Activated naive CD8-positive, alpha-beta T cell treated with anti-CD3 and anti-CD28 coated beads, Interleukin-2, amount 10 ng/mL, durations not matched to agents 7 days and 5 days (primary cell): Measurements from ENCODE around the gene ADCY3. TPM values are rescaled to one million over a fixed set of nuclear protein-coding genes. Genes with fewer than 3 reads are reported as not detected.
A peak's percentile ranks its signal among the peaks of the same experiment; 100 is the strongest.

Source experiments
- ATAC-seq: fragments of 150-1000 bp; cut with Tn5 transposase; one replicate; pipeline ENCODE4 v1.10.0; 2021; ENCODE audit warnings: low read depth, moderate library complexity
- POLR2A ChIA-PET: fragments of 350-600 bp; sonication (Branson Sonifier 250); formaldehyde crosslinking; loops from one replicate; lab custom pipeline; 2021; ENCODE audit warnings: antibody characterized with exemption; lab: Charles Lee
- DNase-seq: peaks from one replicate; pipeline ENCODE4 v3.0.0; 2021
- H3K27ac Mint-ChIP-seq: one replicate; pipeline ENCODE4 v1.8.0; 2022; ENCODE audit warnings: mild to moderate bottlenecking, mixed read lengths
- H3K27me3 Mint-ChIP-seq: one replicate; pipeline ENCODE4 v1.8.0; 2022; ENCODE audit warnings: mild to moderate bottlenecking, moderate library complexity, mixed read lengths
- H3K36me3 Mint-ChIP-seq: one replicate; pipeline ENCODE4 v1.8.0; 2021; ENCODE audit warnings: mild to moderate bottlenecking, mixed read lengths
- H3K4me1 Mint-ChIP-seq: one replicate; pipeline ENCODE4 v1.8.0; 2021; ENCODE audit warnings: mixed read lengths
- H3K4me3 Mint-ChIP-seq: one replicate; pipeline ENCODE4 v1.8.0; 2022; ENCODE audit warnings: mild to moderate bottlenecking, moderate library complexity, mixed read lengths
- H3K9me3 Mint-ChIP-seq: one replicate; pipeline ENCODE4 v1.8.0; 2021; ENCODE audit warnings: mixed read lengths
- total RNA-seq, 2 experiments: library from RNA; stranded (reverse); gene quantifications; one replicate each; pipeline ENCODE4 v1.2.3, GENCODE V29; 2021

ADCY3 gene
- total RNA-seq, 2 experiments from 2014 or later: 29.5 to 32.5 TPM

DNA sequence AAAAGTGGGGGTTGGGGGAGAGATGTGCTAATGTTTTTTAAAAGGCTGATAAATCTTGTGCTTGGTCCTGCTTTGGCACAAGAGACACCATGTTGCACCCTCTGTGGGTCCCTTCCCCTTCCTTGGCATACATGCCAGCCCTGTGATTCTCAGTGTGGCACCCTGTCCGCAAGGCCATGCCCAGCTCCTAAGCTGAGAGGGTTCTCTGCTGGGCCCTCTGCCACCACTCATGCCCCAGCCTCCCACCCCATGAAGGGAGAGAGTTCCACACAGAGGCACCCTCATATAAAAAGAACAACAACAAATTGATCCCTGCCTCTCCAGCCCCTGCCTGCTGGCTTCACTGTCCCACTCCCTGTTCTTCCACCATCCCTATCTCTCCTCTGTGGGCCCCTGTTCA is 2.5 kb upstream of the ADCY3 start:
- Mint-ChIP-seq H3K4me1 (peaks cover 24% of the 10 kb centered on the region), H3K36me3 (peaks cover 3% of the 10 kb centered on the region), H3K27ac (no peak overlapping the region), H3K4me3 (no peak overlapping the region), H3K9me3 (no peaks in the 10 kb centered on the region), H3K27me3 (peaks cover 3% of the 10 kb centered on the region)
- ATAC-seq: no peak
- POLR2A ChIA-PET: no interaction called here
- no peak for DNase-seq

DNA sequence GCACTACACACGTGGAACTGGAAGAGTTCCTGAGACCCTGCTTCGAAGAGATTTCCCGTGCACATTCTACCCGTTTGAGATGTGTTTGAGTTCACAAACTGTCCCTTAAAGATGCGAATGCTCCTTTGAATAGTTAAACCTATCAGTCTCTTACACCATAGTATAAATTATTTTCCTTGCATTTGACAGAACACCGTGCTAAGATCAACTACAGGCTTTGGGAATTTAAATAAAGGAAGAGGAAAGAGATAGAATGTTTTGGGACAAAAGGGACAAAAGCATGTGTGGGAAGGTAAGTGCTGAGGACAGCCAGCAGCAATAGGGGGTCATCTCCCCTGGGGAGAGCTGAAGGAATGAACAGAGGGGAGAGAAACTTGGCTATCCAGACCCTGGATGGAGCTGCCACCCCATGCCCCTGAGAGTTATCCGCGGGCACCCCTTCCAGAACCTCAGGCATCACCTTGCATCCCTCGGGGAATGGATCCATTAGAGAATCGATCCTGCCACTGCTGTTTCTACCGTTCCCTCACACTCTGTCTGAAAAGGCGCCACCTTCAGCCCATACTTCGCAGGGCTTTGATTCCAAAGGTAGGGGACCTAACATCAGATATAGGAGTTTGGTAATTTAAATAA is 888 bp upstream of the ADCY3 start:
- peak overlapping the region; percentile 63 for H3K4me3 Mint-ChIP-seq
- peaks cover 29% of the 10 kb centered on the region for H3K4me1 Mint-ChIP-seq
- no peaks in the 10 kb centered on the region for H3K9me3 Mint-ChIP-seq
- DNase-seq: no peak
- peaks cover 3% of the 10 kb centered on the region for H3K36me3 Mint-ChIP-seq
- POLR2A ChIA-PET: no interaction called here
- H3K27me3 Mint-ChIP-seq: peaks cover 3% of the 10 kb centered on the region
- no peak for ATAC-seq
- no peak overlapping the region for H3K27ac Mint-ChIP-seq

GRCh38 chr2:24919506-24920097 is 435 bp downstream of the ADCY3 start:
- POLR2A ChIA-PET: interaction anchor here (1.1 kb wide), 1 partner anchor 15 kb away, joined by 3 read pairs; no protein-coding TSS in a partner anchor
- H3K36me3 Mint-ChIP-seq: peaks cover 8% of the 10 kb centered on the region
- ATAC-seq (peak; percentile 26), DNase-seq (no peak)
- H3K9me3 Mint-ChIP-seq: no peaks in the 10 kb centered on the region
- peak overlapping the region; percentile 81 for H3K4me3 Mint-ChIP-seq
- H3K27ac Mint-ChIP-seq: peak overlapping the region; percentile 82
- H3K4me1 Mint-ChIP-seq: peaks cover 32% of the 10 kb centered on the region
- H3K27me3 Mint-ChIP-seq: peaks cover 3% of the 10 kb centered on the region

DNA sequence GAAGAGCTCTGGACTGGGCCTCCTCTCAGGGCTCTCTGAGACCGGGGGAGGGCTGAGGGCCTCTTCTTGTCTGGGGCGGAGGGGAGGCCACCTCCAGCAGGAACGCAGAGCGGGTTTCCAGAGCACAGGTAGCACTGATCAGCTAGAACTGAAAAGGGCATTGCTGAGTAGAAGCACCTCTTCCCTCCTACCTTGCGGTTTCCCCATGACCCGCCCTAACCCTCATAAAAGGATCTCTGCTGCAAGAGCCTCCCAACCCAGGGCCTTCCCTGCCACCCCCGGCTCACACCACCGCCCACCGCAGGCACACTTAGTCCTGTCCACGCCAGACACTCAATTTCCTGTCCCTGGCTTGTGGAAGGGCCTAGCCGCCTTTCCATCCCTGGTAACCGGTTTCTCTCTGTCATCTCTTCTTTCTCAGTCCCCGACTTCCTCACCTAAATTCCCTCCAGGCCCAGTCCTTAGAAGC is 966 bp downstream of the ADCY3 start:
- H3K9me3 Mint-ChIP-seq: no peaks in the 10 kb centered on the region
- peaks cover 32% of the 10 kb centered on the region for H3K4me1 Mint-ChIP-seq
- POLR2A ChIA-PET: interaction anchor here (1.1 kb wide), 1 partner anchor 14 kb away, joined by 3 read pairs; no protein-coding TSS in a partner anchor
- peak overlapping the region; percentile 82 for H3K27ac Mint-ChIP-seq
- H3K36me3 Mint-ChIP-seq: peaks cover 12% of the 10 kb centered on the region
- DNase-seq: peak; percentile 71
- peaks cover 3% of the 10 kb centered on the region for H3K27me3 Mint-ChIP-seq
- ATAC-seq: peak; percentile 58
- peak overlapping the region; percentile 81 for H3K4me3 Mint-ChIP-seq

- H3K36me3 Mint-ChIP-seq: peaks cover 12% of the 10 kb centered on the region
- DNase-seq: no peak
- POLR2A ChIA-PET: no interaction called here
Measured at GRCh38 chr2:24918326-24919036, 1.6 kb downstream of the ADCY3 start.

GRCh38 chr2:24917731-24918325 is 2.2 kb downstream of the ADCY3 start:
- no peak overlapping the region for H3K27ac Mint-ChIP-seq
- POLR2A ChIA-PET: no interaction called here

More at GRCh38 chr2:24918326-24919036, 1.6 kb downstream of the ADCY3 start:
- Mint-ChIP-seq H3K4me3 (peak overlapping the region; percentile 81), H3K9me3 (no peaks in the 10 kb centered on the region), H3K27ac (no peak overlapping the region), H3K4me1 (peaks cover 32% of the 10 kb centered on the region), H3K27me3 (peaks cover 3% of the 10 kb centered on the region)
- no peak for ATAC-seq

GRCh38 chr2:24917086-24917485 is 3.0 kb downstream of the ADCY3 start:
- no peaks in the 10 kb centered on the region for H3K9me3 Mint-ChIP-seq
- H3K4me1 Mint-ChIP-seq: peaks cover 32% of the 10 kb centered on the region
- H3K27ac Mint-ChIP-seq: no peak overlapping the region
- H3K4me3 Mint-ChIP-seq: peak overlapping the region; percentile 22
- peaks cover 14% of the 10 kb centered on the region for H3K36me3 Mint-ChIP-seq
- POLR2A ChIA-PET: no interaction called here
- DNase-seq: no peak
- H3K27me3 Mint-ChIP-seq: peaks cover 3% of the 10 kb centered on the region
- no peak for ATAC-seq

More at GRCh38 chr2:24917731-24918325, 2.2 kb downstream of the ADCY3 start:
- no peak for DNase-seq
- ATAC-seq: no peak
- peaks cover 3% of the 10 kb centered on the region for H3K27me3 Mint-ChIP-seq
- H3K4me3 Mint-ChIP-seq: peak overlapping the region; percentile 57
- H3K4me1 Mint-ChIP-seq: peaks cover 32% of the 10 kb centered on the region
- H3K9me3 Mint-ChIP-seq: no peaks in the 10 kb centered on the region
- H3K36me3 Mint-ChIP-seq: peaks cover 12% of the 10 kb centered on the region

GRCh38 chr2:24915796-24916195 is 4.2 kb downstream of the ADCY3 start:
- Mint-ChIP-seq H3K36me3 (peaks cover 22% of the 10 kb centered on the region), H3K4me3 (no peak overlapping the region), H3K9me3 (no peaks in the 10 kb centered on the region), H3K4me1 (peaks cover 28% of the 10 kb centered on the region), H3K27me3 (peaks cover 2% of the 10 kb centered on the region), H3K27ac (no peak overlapping the region)
- POLR2A ChIA-PET: interaction anchor here (0.6 kb wide), 1 partner anchor 212 kb away, joined by 3 read pairs; no protein-coding TSS in a partner anchor
- ATAC-seq: no peak
- no peak for DNase-seq

GRCh38 chr2:24915175-24915574 is 4.9 kb downstream of the ADCY3 start:
- Mint-ChIP-seq H3K27me3 (no peaks in the 10 kb centered on the region), H3K27ac (no peak overlapping the region), H3K4me1 (peaks cover 26% of the 10 kb centered on the region), H3K36me3 (peaks cover 27% of the 10 kb centered on the region), H3K4me3 (no peak overlapping the region), H3K9me3 (no peaks in the 10 kb centered on the region)
- POLR2A ChIA-PET: no interaction called here
- DNase-seq (no peak), ATAC-seq (no peak)

DNA sequence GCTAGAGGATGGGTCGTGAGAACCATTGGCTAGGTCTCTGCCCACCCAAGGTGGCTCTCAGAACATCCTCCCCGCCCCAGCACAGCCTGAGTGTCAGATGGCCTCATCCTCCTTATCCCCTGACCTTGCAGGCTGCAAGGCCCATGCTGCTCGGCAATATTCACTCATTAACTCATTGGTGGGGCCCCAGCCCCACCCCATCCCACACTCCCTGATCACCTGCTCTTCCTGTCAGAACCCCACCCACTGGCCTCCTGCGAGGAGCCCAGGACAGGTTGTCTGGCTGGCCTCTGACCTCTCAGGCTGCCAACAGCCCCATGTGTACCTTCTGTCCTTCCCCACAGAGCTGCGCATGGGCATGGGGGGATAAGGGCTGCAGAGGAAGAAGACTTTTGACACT is 5.3 kb downstream of the ADCY3 start:
- Mint-ChIP-seq H3K27ac (no peak overlapping the region), H3K4me3 (no peak overlapping the region), H3K36me3 (peaks cover 32% of the 10 kb centered on the region), H3K9me3 (no peaks in the 10 kb centered on the region), H3K4me1 (peaks cover 26% of the 10 kb centered on the region), H3K27me3 (no peaks in the 10 kb centered on the region)
- no peak for ATAC-seq
- POLR2A ChIA-PET: no interaction called here
- DNase-seq: no peak

- DNase-seq (no peak), ATAC-seq (no peak)
- H3K36me3 Mint-ChIP-seq: peaks cover 35% of the 10 kb centered on the region
- POLR2A ChIA-PET: no interaction called here
- H3K27ac Mint-ChIP-seq: no peak overlapping the region
- H3K4me1 Mint-ChIP-seq: peaks cover 21% of the 10 kb centered on the region
- H3K27me3 Mint-ChIP-seq: no peaks in the 10 kb centered on the region
- H3K4me3 Mint-ChIP-seq: no peak overlapping the region
- H3K9me3 Mint-ChIP-seq: no peaks in the 10 kb centered on the region
Measured at GRCh38 chr2:24913911-24914310, 6.1 kb downstream of the ADCY3 start.

DNA sequence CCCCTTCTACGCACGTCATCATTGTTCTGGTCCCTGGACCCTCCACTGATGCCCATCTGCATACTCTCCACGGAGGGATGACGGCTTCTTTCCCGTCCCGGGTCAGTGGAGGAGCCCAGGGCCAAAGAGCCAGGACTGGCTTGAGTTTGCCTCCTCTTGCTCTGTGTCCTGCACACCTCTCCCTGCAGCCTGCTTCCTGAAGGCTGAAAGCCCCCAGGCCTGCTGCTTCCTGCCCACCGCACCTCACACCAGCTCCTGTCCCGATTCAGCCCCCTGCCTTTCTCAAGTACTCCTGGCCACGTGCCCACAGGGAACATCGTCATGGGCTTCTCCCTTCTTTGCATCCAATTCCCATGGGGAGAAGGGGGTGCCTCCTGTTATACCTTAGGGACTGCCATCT is 7.1 kb downstream of the ADCY3 start:
- Mint-ChIP-seq H3K36me3 (peaks cover 34% of the 10 kb centered on the region), H3K27me3 (no peaks in the 10 kb centered on the region), H3K4me3 (no peak overlapping the region), H3K4me1 (peaks cover 17% of the 10 kb centered on the region), H3K27ac (no peak overlapping the region), H3K9me3 (no peaks in the 10 kb centered on the region)
- POLR2A ChIA-PET: no interaction called here
- ATAC-seq: no peak
- DNase-seq: no peak

GRCh38 chr2:24912523-24912922 is 7.5 kb downstream of the ADCY3 start:
- Mint-ChIP-seq H3K4me1 (peaks cover 12% of the 10 kb centered on the region), H3K9me3 (no peaks in the 10 kb centered on the region), H3K27ac (no peak overlapping the region), H3K27me3 (no peaks in the 10 kb centered on the region), H3K4me3 (no peak overlapping the region), H3K36me3 (peaks cover 33% of the 10 kb centered on the region)
- no peak for ATAC-seq
- POLR2A ChIA-PET: no interaction called here
- no peak for DNase-seq
